ENCODE results near the gene DEPDC5.

The DEPDC5 gene

DNA sequence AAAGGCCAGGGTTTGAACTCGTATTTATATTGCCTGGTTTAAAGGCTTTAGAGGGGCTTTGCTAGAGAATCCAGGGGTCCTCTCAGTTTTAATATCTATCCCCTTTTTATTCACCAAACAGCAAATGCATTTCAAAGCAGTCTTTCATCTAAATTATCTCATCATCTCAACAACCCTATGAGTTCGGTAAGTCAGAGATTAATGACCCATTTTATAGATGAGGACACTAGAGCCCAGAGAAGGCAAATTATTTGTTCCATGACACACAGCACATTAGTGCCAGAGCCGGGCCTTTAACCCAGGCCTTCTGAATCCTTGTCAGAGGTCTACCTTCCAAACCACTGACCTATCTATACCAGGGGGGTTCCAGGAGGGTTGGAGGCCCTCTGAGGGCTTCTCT is 173.7 kb downstream of the DEPDC5 start:
- no peaks in the 10 kb centered on the region for H3K27me3 ChIP-seq (ENCODE audit: insufficient read depth, poor library complexity, severe bottlenecking)
- no peak for DNase-seq (ENCODE audit: low read depth in 1 of 2, low spot score in 1 of 2)
- H3K27ac ChIP-seq (replicated peaks) = no peak overlapping the region
- no peak overlapping the region for H3K4me3 ChIP-seq (replicated peaks; ENCODE audit: insufficient read depth, low read length)
- no peak for TF ChIP-seq GABPA (IDR thresholded peaks at IDR 0.05; ENCODE audit: low read depth)
- TF ChIP-seq, protein P1, sequence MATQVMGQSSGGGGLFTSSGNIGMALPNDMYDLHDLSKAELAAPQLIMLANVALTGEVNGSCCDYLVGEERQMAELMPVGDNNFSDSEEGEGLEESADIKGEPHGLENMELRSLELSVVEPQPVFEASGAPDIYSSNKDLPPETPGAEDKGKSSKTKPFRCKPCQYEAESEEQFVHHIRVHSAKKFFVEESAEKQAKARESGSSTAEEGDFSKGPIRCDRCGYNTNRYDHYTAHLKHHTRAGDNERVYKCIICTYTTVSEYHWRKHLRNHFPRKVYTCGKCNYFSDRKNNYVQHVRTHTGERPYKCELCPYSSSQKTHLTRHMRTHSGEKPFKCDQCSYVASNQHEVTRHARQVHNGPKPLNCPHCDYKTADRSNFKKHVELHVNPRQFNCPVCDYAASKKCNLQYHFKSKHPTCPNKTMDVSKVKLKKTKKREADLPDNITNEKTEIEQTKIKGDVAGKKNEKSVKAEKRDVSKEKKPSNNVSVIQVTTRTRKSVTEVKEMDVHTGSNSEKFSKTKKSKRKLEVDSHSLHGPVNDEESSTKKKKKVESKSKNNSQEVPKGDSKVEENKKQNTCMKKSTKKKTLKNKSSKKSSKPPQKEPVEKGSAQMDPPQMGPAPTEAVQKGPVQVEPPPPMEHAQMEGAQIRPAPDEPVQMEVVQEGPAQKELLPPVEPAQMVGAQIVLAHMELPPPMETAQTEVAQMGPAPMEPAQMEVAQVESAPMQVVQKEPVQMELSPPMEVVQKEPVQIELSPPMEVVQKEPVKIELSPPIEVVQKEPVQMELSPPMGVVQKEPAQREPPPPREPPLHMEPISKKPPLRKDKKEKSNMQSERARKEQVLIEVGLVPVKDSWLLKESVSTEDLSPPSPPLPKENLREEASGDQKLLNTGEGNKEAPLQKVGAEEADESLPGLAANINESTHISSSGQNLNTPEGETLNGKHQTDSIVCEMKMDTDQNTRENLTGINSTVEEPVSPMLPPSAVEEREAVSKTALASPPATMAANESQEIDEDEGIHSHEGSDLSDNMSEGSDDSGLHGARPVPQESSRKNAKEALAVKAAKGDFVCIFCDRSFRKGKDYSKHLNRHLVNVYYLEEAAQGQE (IDR thresholded peaks at IDR 0.05; ENCODE audit: insufficient replicate concordance, low read depth) = no peak
- no peak for TF ChIP-seq CTCF (IDR thresholded peaks at IDR 0.05; ENCODE audit: insufficient read depth, low read length)
- TF ChIP-seq SPI1 (IDR thresholded peaks at IDR 0.05; ENCODE audit: borderline replicate concordance, low read depth) = no peak
- TF ChIP-seq POLR2AphosphoS5 (IDR thresholded peaks at IDR 0.05; ENCODE audit: low read depth) = no peak

DNA sequence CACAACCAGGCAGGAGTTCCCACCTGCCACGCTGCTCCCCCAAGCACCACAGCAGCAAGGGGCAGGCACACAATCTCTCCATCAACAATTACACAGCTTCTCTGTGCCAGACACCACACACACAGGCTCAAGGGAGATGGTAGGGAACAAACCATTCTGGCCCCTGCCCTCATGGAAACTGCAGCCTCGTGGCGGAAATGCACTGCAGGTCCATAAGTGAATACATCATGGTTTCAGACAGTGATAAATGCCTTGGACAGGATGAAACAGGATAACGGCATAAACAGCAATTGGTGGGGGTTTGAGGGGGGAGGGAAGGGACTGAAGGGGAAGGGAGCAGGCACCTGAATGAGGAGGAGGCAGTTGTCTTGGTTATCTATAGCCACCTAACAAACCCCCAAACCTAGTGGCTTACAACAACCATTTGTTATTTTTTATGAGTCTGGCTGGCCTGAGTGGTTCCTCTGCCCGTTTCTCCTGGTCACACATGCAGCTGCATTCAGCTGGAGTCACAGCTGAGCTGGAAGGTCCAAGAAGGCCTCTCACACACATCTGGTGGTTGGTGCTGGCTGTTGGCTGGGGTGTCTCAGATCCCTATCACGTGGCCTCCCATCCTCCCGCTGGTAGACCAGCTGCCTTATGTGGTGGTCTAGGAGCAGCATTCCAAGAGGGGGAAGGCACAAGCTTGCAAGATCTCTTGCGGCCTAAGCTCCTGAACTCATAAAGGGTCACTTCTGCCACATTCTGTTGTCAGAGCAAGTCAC is 175.5 kb downstream of the DEPDC5 start:
- TF ChIP-seq, protein P1 (IDR thresholded peaks at IDR 0.05; ENCODE audit: insufficient replicate concordance, low read depth) = no peak
- TF ChIP-seq SPI1 (IDR thresholded peaks at IDR 0.05; ENCODE audit: borderline replicate concordance, low read depth) = no peak
- TF ChIP-seq CTCF (IDR thresholded peaks at IDR 0.05; ENCODE audit: insufficient read depth, low read length) = no peak
- no peak for TF ChIP-seq GABPA (IDR thresholded peaks at IDR 0.05; ENCODE audit: low read depth)
- TF ChIP-seq POLR2AphosphoS5 (IDR thresholded peaks at IDR 0.05; ENCODE audit: low read depth) = no peak
- Histone ChIP-seq H3K27ac (replicated peaks) (no peak overlapping the region), H3K27me3 (ENCODE audit: insufficient read depth, poor library complexity, severe bottlenecking) (no peaks in the 10 kb centered on the region), H3K4me3 (replicated peaks; ENCODE audit: insufficient read depth, low read length) (no peak overlapping the region)
- no peak for DNase-seq (ENCODE audit: low read depth in 1 of 2, low spot score in 1 of 2)

DNA sequence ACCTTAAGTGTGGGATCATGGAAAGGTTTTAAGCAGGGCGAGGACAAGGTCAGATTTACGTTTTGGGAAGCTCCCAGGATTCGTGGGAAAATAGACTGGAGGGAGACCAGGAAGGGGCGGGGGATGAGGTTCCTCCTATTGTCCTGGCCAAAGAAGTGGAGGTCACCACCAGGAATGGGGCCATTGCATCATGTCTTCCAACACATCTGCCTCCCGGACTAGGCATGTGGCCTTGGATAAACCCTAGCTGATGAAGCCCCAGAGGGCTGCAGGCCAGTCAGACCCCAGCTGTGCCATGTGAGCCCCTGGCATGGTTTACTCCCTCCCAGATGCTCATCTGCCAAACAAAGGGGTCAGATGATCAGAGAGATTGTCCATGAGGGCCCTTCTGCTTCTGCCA is 179.0 kb downstream of the DEPDC5 start:
- DNase-seq (ENCODE audit: low read depth in 1 of 2, low spot score in 1 of 2) = no peak
- Histone ChIP-seq H3K27me3 (ENCODE audit: insufficient read depth, poor library complexity, severe bottlenecking) (no peaks in the 10 kb centered on the region), H3K27ac (replicated peaks) (no peak overlapping the region), H3K4me3 (replicated peaks; ENCODE audit: insufficient read depth, low read length) (no peak overlapping the region)
- TF ChIP-seq GABPA (IDR thresholded peaks at IDR 0.05; ENCODE audit: low read depth) (no peak), POLR2AphosphoS5 (IDR thresholded peaks at IDR 0.05; ENCODE audit: low read depth) (no peak), CTCF (IDR thresholded peaks at IDR 0.05; ENCODE audit: insufficient read depth, low read length) (no peak), SPI1 (IDR thresholded peaks at IDR 0.05; ENCODE audit: borderline replicate concordance, low read depth) (no peak)
- TF ChIP-seq, protein P1 (IDR thresholded peaks at IDR 0.05; ENCODE audit: insufficient replicate concordance, low read depth) = no peak
